Medulla oblongata (tissue), 1 donor: Measurements from ENCODE around the gene TMSB4X.

Experiments used
- DNase-seq: peaks from one replicate; pipeline ENCODE4 v3.0.0-alpha.2; 2015; ENCODE audit errors: extremely low spot score

Gene TMSB4X

DNA sequence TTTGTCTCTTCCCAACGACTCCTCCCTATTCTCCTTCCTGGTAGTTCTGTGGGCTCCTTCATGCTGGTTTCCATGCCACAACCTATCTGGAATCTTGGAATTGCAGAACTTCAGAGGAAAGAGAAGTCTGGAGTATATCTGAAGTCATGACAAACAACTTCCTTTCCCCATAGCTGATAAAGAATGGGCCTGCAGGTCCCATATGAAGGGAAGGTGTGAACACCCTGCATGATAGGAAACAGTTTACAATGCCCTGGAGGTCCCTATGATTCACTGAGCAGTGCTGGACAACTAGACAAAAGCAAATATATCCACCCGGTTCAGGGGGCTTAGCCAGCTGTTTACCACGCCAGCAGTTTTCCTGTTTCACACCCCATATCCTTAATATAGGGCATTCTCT lies 50.1 kb downstream of the TMSB4X start:
- DNase-seq = no peak
